ENCODE measurements around the gene MDM2. TPM values are rescaled to one million over a fixed set of nuclear protein-coding genes. Genes with fewer than 3 reads are reported as not detected.

MDM2 gene
- total and polyA plus RNA-seq, 9 of the 15 experiments (the other 6 are each of a cell fraction or from before 2014, with no cell fraction given): 13.6 to 100 (median 49.0) TPM

- TF ChIP-seq REST (IDR thresholded peaks at IDR 0.05; ENCODE audit: borderline replicate concordance) (no peak), REST (CRISPR knock-in tag; IDR thresholded peaks at IDR 0.05; ENCODE audit: low read depth) (no peak)
Measured at GRCh38 chr12:68837215-68837614, 29.2 kb downstream of the MDM2 start (continued).

Measured in K562 (cell line).